ENCODE data around the gene NDC1. TPM values are rescaled to one million over a fixed set of nuclear protein-coding genes. Genes with fewer than 3 reads are reported as not detected.

The NDC1 gene
- total and polyA plus RNA-seq, 11 donors, result 1.6 to 9.4 (median 6.5) TPM

DNA sequence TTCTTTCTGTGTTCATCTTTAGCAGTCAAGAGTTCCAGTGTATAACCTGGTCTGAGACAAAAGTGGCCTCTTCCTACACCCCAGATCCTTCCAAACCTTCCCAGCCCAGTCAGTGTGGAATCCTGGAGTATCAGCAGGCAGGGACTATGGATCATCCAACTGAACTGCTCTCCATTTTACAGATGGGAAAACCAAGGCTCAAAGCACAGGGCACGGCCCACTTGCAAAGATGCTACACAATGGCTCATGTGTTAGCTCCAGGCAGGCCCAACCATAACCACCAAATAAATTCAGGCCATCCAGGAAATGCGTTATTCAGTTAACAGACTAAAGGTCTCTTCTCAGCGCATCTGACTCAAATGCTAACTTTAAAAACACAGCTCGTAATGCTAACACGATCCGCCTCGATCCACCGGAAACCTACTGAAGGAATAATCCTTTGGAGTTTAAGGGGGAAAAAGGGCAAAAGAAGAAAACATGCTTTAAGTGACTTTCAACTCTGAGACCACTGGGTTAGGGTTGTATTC lies 106.3 kb downstream of the NDC1 start:
- no peaks in the 10 kb centered on the region for H3K9me3 ChIP-seq
- TF ChIP-seq CTCF (IDR thresholded peaks at IDR 0.05) (no peak), POLR2A (IDR thresholded peaks at IDR 0.05) (no peak)
- WGBS, 4 donors, result 88 to 91% (median 90%) methylated on average over 8 of the region's 8 CpGs
- DNase-seq (no peak), ATAC-seq (no peak)
- H3K27ac ChIP-seq, result peak overlapping the region in 1 of 12 donors; percentile 47
- peaks cover 0 to 3% (median 0%) of the 10 kb centered on the region in 12 donors for H3K4me1 ChIP-seq
- H3K4me3 ChIP-seq, result peak overlapping the region in 1 of 12 donors; percentile 12
- intact Hi-C loops (cut with DNase I), result no loop called here
- H3K36me3 ChIP-seq, result no peaks in the 10 kb centered on the region
- H3K27me3 ChIP-seq, result peaks cover 0 to 27% (median 2%) of the 10 kb centered on the region in 9 donors

DNA sequence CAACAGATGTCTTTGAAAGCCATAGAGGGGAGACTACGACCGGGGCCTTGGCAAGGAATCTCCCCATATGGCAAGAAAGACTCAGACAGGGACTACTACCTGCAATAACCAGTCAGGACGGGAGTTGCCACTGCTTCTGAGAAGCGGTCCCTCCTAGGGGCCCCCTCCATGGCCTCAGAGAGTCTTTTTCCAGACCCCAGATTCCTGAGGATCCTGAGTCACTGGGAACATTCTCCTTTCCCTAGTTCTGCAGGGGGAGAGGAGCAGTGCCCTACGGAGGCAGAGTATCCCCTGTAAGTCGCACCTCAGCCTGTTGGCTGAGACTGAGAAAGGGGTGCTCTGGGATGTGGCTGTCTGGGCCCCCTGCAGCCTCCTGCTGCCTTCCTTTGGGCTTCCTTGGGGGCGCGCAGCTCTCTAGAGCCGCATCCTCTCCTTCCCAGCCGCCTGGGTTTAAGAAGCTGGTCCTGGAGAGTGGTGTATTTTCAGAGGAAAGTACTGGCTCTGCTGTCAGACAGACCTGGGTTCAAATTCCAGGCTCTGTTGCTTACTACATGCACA lies 107.0 kb downstream of the NDC1 start:
- no peak overlapping the region for H3K27ac ChIP-seq
- intact Hi-C loops (cut with DNase I), result no loop called here
- H3K27me3 ChIP-seq, result peaks cover 0 to 20% (median under 1%) of the 10 kb centered on the region in 9 donors
- no peak overlapping the region for H3K4me3 ChIP-seq
- ATAC-seq (no peak), DNase-seq (no peak)
- H3K36me3 ChIP-seq, result no peaks in the 10 kb centered on the region
- H3K4me1 ChIP-seq, result peaks cover 0 to 3% (median 0%) of the 10 kb centered on the region in 12 donors
- 84 to 88% (median 87%) methylated on average over 7 to 10 of the region's 10 CpGs for WGBS, 4 donors
- no peak for TF ChIP-seq POLR2A (IDR thresholded peaks at IDR 0.05)
- no peak for TF ChIP-seq CTCF (IDR thresholded peaks at IDR 0.05)
- H3K9me3 ChIP-seq, result no peaks in the 10 kb centered on the region

GRCh38 chr1:53730224-53730865 lies 107.8 kb downstream of the NDC1 start:
- no peak overlapping the region for H3K4me3 ChIP-seq
- 84 to 92% (median 91%) methylated on average over 12 of the region's 12 CpGs for WGBS, 4 donors
- H3K4me1 ChIP-seq, result peaks cover 0 to 3% (median 0%) of the 10 kb centered on the region in 12 donors
- H3K36me3 ChIP-seq, result no peaks in the 10 kb centered on the region
- no peak overlapping the region for H3K27ac ChIP-seq
- intact Hi-C loops (cut with DNase I), result no loop called here
- no peak for DNase-seq
- H3K9me3 ChIP-seq, result no peaks in the 10 kb centered on the region
- TF ChIP-seq CTCF (IDR thresholded peaks at IDR 0.05) (no peak), POLR2A (IDR thresholded peaks at IDR 0.05) (no peak)
- peaks cover 0 to 15% (median 0%) of the 10 kb centered on the region in 9 donors for H3K27me3 ChIP-seq
- ATAC-seq, result no peak

- no peak for ATAC-seq
- Histone ChIP-seq H3K9me3 (no peaks in the 10 kb centered on the region), H3K4me3 (no peak overlapping the region), H3K36me3 (no peaks in the 10 kb centered on the region), H3K27ac (no peak overlapping the region), H3K27me3 (peaks cover 0 to 11% (median 0%) of the 10 kb centered on the region in 9 donors), H3K4me1 (no peaks in the 10 kb centered on the region)
- no peak for DNase-seq
- intact Hi-C loops (cut with DNase I), result no loop called here
- 83 to 92% (median 87%) methylated on average over 16 of the region's 16 CpGs for WGBS, 4 donors
- TF ChIP-seq POLR2A (IDR thresholded peaks at IDR 0.05), result no peak
- TF ChIP-seq CTCF (IDR thresholded peaks at IDR 0.05), result no peak
These were observed 108.5 kb downstream of the NDC1 start for GRCh38 chr1:53729456-53730223.

All from heart left ventricle (tissue), 16 donors.